CD1c-positive myeloid dendritic cell (primary cell): ENCODE measurements around the gene GJA4.

Experiments used
- DNase-seq: peaks from one replicate; pipeline ENCODE4 v3.0.0-alpha.2; 2016; ENCODE audit errors: extremely low spot score

GJA4 gene

DNA sequence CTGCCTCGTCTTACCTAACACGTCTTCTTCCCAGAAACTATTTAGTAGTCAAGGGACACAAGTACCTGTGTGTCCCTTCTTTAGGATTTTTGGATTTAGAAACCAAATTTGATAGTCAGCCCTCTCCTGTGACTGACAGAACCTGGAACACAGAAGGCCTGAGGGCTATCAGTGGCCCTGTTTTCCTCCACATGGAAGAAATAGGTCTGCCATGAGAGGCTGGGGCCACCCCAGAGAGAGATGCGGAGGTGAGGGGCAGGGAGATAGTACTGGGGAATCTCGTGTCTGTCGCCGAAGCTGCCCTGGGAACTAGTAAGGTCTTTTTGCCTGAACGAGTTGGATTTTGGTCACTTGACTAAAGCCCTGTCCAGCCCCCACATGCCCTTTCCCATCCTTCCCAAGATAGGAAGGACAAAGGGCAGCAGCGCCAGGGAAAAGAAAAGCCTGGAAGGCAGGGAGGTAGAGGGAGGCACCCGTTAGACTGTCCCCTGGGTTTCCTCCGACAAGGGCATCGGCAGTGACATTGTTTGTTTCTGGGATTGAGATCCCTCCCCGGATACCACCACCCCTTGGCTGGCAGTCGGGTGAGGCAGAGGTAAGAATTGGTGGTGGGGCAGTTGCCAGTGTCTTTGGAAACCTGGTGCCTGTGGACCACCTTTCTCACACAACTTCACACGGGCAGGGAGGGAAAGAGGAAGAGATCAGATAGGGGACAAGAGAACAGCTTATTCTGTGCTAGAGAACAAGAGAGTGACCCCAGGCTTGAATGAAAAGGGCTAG lies 46.9 kb downstream of the GJA4 start:
- DNase-seq = no peak

DNA sequence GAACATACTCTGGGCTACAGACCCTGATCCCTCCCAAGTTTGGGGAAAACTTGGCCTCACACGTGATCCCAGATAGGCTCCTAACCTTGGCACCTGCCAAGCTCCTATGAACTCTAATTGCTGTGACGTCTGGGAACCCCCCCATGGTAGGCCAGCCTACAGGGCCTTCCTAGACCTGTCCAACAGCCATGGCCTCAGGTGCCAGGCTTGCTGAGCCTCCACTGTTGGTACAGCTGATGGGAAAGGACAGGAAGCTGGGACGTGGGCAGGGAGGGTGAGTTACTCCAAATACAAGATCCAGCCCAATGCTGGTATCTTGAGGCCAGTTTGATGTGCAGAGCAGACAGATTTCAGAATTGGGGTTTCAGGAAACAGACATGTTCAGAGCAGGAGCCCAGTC lies 47.6 kb downstream of the GJA4 start:
- DNase-seq = no peak

DNA sequence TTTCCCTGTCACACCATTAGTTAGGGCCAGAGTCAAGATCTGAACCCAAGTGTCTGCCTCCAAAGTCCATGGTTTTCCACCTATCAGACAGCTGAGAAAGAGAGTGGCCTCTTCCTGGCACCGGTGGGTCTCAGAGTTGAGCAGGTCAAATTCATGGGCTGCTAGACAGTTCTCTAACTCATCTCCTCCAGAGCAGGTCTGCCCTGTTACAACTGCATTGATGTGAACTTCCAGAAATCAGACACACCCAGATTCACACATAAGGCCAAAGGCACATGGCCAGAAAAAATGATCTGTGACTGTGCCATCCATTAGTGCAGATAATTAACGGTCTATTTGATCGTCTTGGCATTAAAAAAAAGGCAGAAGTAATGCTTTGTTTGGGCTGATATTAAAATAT lies 49.3 kb downstream of the GJA4 start:
- DNase-seq = no peak

DNA sequence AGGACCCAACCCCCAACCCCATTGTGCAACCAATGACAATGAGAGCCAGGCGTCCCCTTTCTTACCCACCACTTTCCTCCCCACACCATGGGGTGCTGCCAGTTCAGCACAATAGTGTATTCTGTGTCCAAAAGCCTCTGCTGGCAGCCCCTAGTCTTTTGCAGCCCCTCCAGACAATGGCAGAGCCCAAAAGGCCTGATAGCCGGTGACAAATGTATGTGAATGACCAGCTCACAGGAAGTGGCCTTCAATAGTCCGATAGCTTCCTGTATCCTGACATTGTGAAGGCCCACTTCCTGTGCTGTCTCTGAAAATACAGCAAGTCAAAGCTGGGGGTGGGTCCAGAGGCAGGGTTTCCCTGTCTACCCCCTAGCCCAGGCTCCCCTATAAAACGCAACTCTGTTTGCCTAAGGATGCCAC lies 50.2 kb downstream of the GJA4 start:
- DNase-seq = no peak

DNA sequence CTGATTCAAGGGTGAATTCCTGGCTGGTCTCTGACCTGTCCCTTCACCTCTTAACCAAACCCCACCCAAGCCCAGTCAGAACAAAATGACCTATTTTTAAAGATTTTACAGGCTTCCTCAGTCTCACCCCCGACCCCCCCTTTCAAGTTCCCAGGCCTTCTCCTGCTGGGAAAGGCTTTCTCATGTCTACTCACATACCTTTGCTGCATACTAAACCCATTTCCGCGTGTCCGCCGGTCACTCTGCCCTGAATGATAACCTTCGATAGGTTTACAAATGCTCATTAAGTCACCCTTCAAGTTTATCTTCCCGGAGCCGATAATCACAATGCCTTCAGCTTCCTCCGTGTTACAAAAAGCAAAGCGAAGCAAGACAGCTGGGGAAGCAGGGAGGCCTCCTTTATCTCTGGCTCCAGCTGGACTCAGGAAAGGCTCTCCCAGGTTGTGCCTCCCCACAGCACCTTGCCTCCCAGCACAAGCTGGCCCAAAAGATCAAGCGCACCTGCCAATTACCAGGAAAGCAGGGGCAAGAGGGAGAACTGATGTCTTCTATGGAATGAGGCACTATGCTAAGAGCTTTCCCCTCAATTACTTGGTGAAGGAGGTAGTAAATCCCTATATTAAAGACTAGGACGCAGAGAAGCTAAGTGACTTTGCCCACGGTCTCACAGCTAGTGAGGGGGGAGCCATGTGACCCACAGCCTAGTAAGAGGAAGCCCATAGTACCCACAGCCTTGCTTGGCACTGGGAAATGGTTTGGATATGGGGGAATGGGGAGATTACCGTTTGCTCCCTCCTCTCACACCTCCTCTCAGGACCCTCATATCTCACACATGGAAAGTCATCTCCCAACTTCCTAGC lies 50.8 kb downstream of the GJA4 start:
- DNase-seq = no peak

DNA sequence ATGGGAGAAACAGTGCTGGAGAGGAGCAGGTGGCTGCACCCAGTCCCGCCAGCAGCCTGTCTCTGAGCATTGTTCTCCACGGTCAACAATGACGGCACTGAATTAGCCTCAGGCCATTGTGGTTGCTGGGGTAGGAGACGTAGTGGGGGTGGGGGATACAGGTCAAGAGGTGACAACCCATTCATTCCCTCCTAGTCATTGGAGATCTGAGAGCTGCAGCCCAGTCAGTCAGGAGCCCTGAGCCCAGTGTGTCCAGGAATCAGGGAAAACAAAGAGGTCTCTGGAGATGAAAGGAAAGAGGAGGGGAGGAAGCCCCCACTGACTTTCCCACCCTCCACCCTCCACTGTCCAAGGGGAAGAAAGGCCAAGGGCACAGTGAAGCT lies 51.4 kb downstream of the GJA4 start:
- no peak for DNase-seq
